GM23248 (cell line): ENCODE data around the gene SS18L1. TPM values are rescaled to one million over a fixed set of nuclear protein-coding genes. Genes with fewer than 3 reads are reported as not detected.
A peak's percentile ranks its signal among the peaks of the same experiment; 100 is the strongest.

Source experiments
- DNase-seq: peaks from one replicate; pipeline ENCODE4 v3.0.0-alpha.2; 2015
- H2AFZ ChIP-seq: fragments of 200-600 bp; sonication (generic); 2 replicates; pipeline ENCODE4 v1.6.1; 2016; ENCODE audit warnings: antibody characterized with exemption
- H3F3A ChIP-seq: fragments of 200-600 bp; sonication (generic); 2 replicates; pipeline ENCODE4 v1.6.1; 2016; ENCODE audit warnings: mild to moderate bottlenecking, antibody characterized with exemption, mixed run types; ENCODE audit not compliant: insufficient read depth
- H3K27ac ChIP-seq: fragments of 200-600 bp; sonication (generic); 2 replicates; pipeline ENCODE4 v1.5.1; 2016; ENCODE audit warnings: mild to moderate bottlenecking
- H3K27me3 ChIP-seq: fragments of 200-600 bp; sonication (generic); replicated peaks from 2 replicates; pipeline ENCODE4 v1.6.1; 2016; ENCODE audit warnings: mild to moderate bottlenecking; ENCODE audit not compliant: insufficient read depth
- H3K36me3 ChIP-seq: fragments of 200-600 bp; sonication (generic); 2 replicates; pipeline ENCODE4 v1.6.1; 2016; ENCODE audit warnings: low read depth, mild to moderate bottlenecking
- H3K4me1 ChIP-seq: fragments of 200-600 bp; sonication (generic); 2 replicates; pipeline ENCODE4 v1.6.1; 2016; ENCODE audit warnings: mild to moderate bottlenecking; ENCODE audit not compliant: insufficient read depth
- H3K4me2 ChIP-seq: fragments of 200-600 bp; sonication (generic); one replicate; pipeline ENCODE4 v1.6.1; 2016; ENCODE audit warnings: mild to moderate bottlenecking; ENCODE audit not compliant: unreplicated experiment
- H3K4me3 ChIP-seq: fragments of 200-600 bp; sonication (generic); 2 replicates; pipeline ENCODE4 v1.5.1; 2016; ENCODE audit warnings: mild to moderate bottlenecking
- H3K79me2 ChIP-seq: fragments of 200-600 bp; sonication (generic); 2 replicates; pipeline ENCODE4 v1.6.1; 2016; ENCODE audit warnings: mild to moderate bottlenecking; ENCODE audit not compliant: insufficient read depth
- H3K9ac ChIP-seq: fragments of 200-600 bp; sonication (generic); 2 replicates; pipeline ENCODE4 v1.6.1; 2016; ENCODE audit warnings: mild to moderate bottlenecking
- H3K9me2 ChIP-seq: fragments of 200-600 bp; sonication (generic); 2 replicates; pipeline ENCODE4 v1.6.1; 2016; ENCODE audit warnings: mixed run types, mild to moderate bottlenecking, moderate library complexity; ENCODE audit not compliant: insufficient read depth
- H3K9me3 ChIP-seq: fragments of 200-600 bp; sonication (generic); one replicate; pipeline ENCODE4 v1.6.1; 2017; ENCODE audit warnings: low read depth
- H4K20me1 ChIP-seq: fragments of 200-600 bp; sonication (generic); 2 replicates; pipeline ENCODE4 v1.6.0; 2016; ENCODE audit not compliant: insufficient read depth
- EZH2 ChIP-seq: fragments of 200-600 bp; sonication (generic); IDR thresholded peaks from 2 replicates; pipeline ENCODE4 v1.6.1; 2018; ENCODE audit warnings: antibody characterized with exemption, mild to moderate bottlenecking; ENCODE audit not compliant: insufficient read depth, poor library complexity, severe bottlenecking
- EZH2phosphoT487 ChIP-seq: fragments of 200-600 bp; sonication (generic); IDR thresholded peaks from 2 replicates; pipeline ENCODE4 v1.6.1; 2018; ENCODE audit warnings: antibody characterized with exemption, moderate library complexity, mild to moderate bottlenecking, low read depth; ENCODE audit not compliant: insufficient read depth
- WGBS, 2 experiments: methylation state at CpG; one replicate each; pipeline ENCODE4 v1.1.6; 2015 to 2017; ENCODE audit warnings: low lambda C conversion rate in 2 of 2, low coverage in 1 of 2; ENCODE audit errors: missing lambda C conversion rate in 2 of 2; 5-methylcytosine and 5-hydroxymethylcytosine counted together
- in situ Hi-C: fragments of 300-500 bp; cut with MboI; formaldehyde crosslinking; loops from 2 replicates; pipeline ENCODE4 v1.15.0; 2020
- polyA plus RNA-seq: library from polyadenylated mRNA; unstranded; fragments of >200 nt; fragmentation: Nextera tagmentation; extraction: Ambion mirVana; gene quantifications from 2 replicates; pipeline ENCODE4 v1.2.1, GENCODE V29; 2016
- total RNA-seq: library from RNA; depleted of rRNA; stranded (reverse); fragments of >200 nt; shearing (Covaris generic); gene quantifications from 2 replicates; pipeline ENCODE4 v1.2.3, GENCODE V29; 2014

Gene SS18L1
- total and polyA plus RNA-seq, 2 experiments from 2014 or later, result 2.3 to 8.8 TPM

- Histone ChIP-seq H4K20me1 (peaks cover 7% of the 10 kb centered on the region; the same call in 1 of the 2 replicates), H3K36me3 (no peaks in the 10 kb centered on the region; the same call in 1 of the 2 replicates), H3K4me3 (no peak overlapping the region), H3K4me1 (peaks cover 15% of the 10 kb centered on the region), H3K27ac (no peak overlapping the region), H2AFZ (no peak overlapping the region), H3K27me3 (no peaks in the 10 kb centered on the region), H3K9me3 (no peaks in the 10 kb centered on the region), H3K9me2 (no peaks in the 10 kb centered on the region), H3F3A (no peaks in the 10 kb centered on the region), H3K9ac (no peak overlapping the region), H3K79me2 (peaks cover 64% of the 10 kb centered on the region), H3K4me2 (no peak overlapping the region)
- 54 to 55% methylated on average over 13 to 14 of the region's 14 CpGs for WGBS, 2 experiments
- in situ Hi-C loops, result no loop called here
- no peak for TF ChIP-seq EZH2
- TF ChIP-seq EZH2phosphoT487, result no peak
- peak; percentile 72 for DNase-seq
Observed at GRCh38 chr20:62159839-62160238, 16.3 kb downstream of the SS18L1 start.

DNA sequence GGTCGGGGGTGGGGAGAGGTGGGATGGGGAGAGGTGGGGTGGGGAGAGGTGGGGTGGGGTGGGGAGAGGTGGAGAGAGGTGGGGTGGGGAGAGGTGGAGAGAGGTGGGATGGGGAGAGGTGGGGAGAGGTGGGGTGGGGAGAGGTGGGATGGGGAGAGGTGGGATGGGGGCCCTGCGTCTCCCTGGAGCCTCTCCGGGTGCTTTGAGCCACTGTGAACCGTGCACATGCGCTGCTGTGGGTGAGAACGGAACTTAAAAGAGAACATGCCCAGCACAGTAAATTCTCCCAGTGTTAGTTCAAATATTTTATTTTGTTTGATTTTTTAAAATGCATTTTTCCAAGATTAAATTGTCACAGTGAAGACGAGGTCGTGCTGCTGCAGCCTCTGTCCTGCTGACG is 16.7 kb downstream of the SS18L1 start:
- Histone ChIP-seq H3K79me2 (peaks cover 60% of the 10 kb centered on the region), H3K4me2 (no peak overlapping the region), H3K9me3 (no peaks in the 10 kb centered on the region), H3K36me3 (no peaks in the 10 kb centered on the region; the same call in 1 of the 2 replicates), H3F3A (no peaks in the 10 kb centered on the region), H4K20me1 (peaks cover 3% of the 10 kb centered on the region; the same call in 1 of the 2 replicates), H3K9me2 (no peaks in the 10 kb centered on the region), H3K27ac (no peak overlapping the region), H2AFZ (no peak overlapping the region), H3K9ac (no peak overlapping the region), H3K4me1 (peaks cover 15% of the 10 kb centered on the region), H3K4me3 (no peak overlapping the region), H3K27me3 (no peaks in the 10 kb centered on the region)
- in situ Hi-C loops, result no loop called here
- 96% methylated on average over 6 to 9 of the region's 9 CpGs for WGBS, 2 experiments
- TF ChIP-seq EZH2, result no peak
- TF ChIP-seq EZH2phosphoT487, result no peak
- no peak for DNase-seq

DNA sequence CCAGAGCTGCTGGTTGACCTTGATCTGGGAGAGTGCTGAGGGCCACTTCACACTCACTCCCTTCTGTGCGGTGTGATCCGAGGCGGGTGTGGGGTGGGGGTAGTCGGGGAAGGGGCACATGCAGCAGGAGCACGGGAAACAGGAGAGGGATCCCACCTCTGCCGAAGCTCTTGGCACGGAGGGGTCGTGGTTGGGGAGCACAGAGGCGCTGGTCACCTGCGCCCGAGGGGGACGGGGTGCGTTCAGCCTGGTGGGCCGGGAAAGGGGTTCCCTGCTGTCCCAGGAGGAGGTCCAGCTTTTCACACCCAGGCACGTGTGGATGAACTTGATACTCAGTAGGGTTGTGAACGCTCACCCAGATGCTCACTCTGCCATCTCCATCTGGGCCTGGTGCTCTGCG is 17.3 kb downstream of the SS18L1 start:
- H3K4me1 ChIP-seq, result peaks cover 15% of the 10 kb centered on the region
- no peaks in the 10 kb centered on the region for H3K27me3 ChIP-seq
- H3K9ac ChIP-seq, result no peak overlapping the region
- no peaks in the 10 kb centered on the region; the same call in 1 of the 2 replicates for H3K36me3 ChIP-seq
- H3K4me2 ChIP-seq, result no peak overlapping the region
- no peak overlapping the region for H3K27ac ChIP-seq
- H3K79me2 ChIP-seq, result peaks cover 54% of the 10 kb centered on the region
- H3K9me3 ChIP-seq, result no peaks in the 10 kb centered on the region
- in situ Hi-C loops, result no loop called here
- no peaks in the 10 kb centered on the region for H3K9me2 ChIP-seq
- H2AFZ ChIP-seq, result no peak overlapping the region
- no peaks in the 10 kb centered on the region for H3F3A ChIP-seq
- DNase-seq, result no peak
- 80 to 85% methylated on average over 5 to 17 of the region's 17 CpGs for WGBS, 2 experiments
- TF ChIP-seq EZH2 (no peak), EZH2phosphoT487 (no peak)
- H3K4me3 ChIP-seq, result no peak overlapping the region
- no peaks in the 10 kb centered on the region for H4K20me1 ChIP-seq

- H2AFZ ChIP-seq, result no peak overlapping the region
- peaks cover 15% of the 10 kb centered on the region for H3K4me1 ChIP-seq
- no peaks in the 10 kb centered on the region for H3K9me3 ChIP-seq
- H3K79me2 ChIP-seq, result peaks cover 49% of the 10 kb centered on the region
- H3K9ac ChIP-seq, result no peak overlapping the region
- no peak overlapping the region for H3K4me3 ChIP-seq
- no peak overlapping the region for H3K27ac ChIP-seq
- H4K20me1 ChIP-seq, result no peaks in the 10 kb centered on the region
- in situ Hi-C loops, result no loop called here
- DNase-seq, result peak; percentile 74
- no peaks in the 10 kb centered on the region for H3K27me3 ChIP-seq
- no peak overlapping the region for H3K4me2 ChIP-seq
- H3F3A ChIP-seq, result no peaks in the 10 kb centered on the region
- no peak for TF ChIP-seq EZH2
- no peak for TF ChIP-seq EZH2phosphoT487
- H3K36me3 ChIP-seq, result no peaks in the 10 kb centered on the region; the same call in 1 of the 2 replicates
- 79 to 85% methylated on average over 16 to 17 of the region's 17 CpGs for WGBS, 2 experiments
- no peaks in the 10 kb centered on the region for H3K9me2 ChIP-seq
Observed at GRCh38 chr20:62161347-62161746, 17.8 kb downstream of the SS18L1 start.
